ENCODE data around the gene MRTFB.
"Not testable (repeated sequence)": the region's sequence is repeated elsewhere in the genome, so short reads cannot be mapped to it uniquely, and the experiment has no call there.

MRTFB gene

DNA sequence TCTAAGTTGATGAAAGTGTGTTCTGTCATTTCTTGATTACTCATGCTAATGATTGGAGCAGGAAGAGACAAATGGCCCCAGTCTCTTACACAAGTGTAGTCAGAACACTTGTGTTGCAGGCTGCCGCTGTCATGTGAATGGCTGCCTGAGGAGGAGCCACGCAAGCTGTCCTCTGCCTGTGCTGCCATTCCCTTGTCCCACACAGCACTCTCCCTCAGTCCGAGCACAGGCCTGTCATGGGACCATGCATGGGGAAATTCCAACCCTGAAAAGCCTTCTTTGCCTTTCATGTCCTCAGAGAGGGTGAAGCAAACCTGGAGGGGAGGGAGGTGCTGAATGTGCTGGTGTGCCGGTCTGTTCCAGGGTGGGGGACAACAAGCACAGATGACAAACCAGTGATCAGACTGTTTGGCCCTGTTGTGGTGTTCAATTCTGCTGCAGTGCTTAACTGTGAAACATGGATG, 109.4 kb downstream of the MRTFB start:
- Histone ChIP-seq H3K27ac (replicated peaks) (no peak overlapping the region), H3K27me3 (ENCODE audit: insufficient read depth, poor library complexity, severe bottlenecking) (no peaks in the 10 kb centered on the region), H3K4me3 (replicated peaks; ENCODE audit: insufficient read depth, low read length) (no peak overlapping the region)
- DNase-seq (ENCODE audit: low read depth in 1 of 2, low spot score in 1 of 2), result no peak
- TF ChIP-seq POLR2AphosphoS5 (IDR thresholded peaks at IDR 0.05; ENCODE audit: low read depth) (no peak), GABPA (IDR thresholded peaks at IDR 0.05; ENCODE audit: low read depth) (no peak), SPI1 (IDR thresholded peaks at IDR 0.05; ENCODE audit: borderline replicate concordance, low read depth) (no peak)
- TF ChIP-seq, protein P1, sequence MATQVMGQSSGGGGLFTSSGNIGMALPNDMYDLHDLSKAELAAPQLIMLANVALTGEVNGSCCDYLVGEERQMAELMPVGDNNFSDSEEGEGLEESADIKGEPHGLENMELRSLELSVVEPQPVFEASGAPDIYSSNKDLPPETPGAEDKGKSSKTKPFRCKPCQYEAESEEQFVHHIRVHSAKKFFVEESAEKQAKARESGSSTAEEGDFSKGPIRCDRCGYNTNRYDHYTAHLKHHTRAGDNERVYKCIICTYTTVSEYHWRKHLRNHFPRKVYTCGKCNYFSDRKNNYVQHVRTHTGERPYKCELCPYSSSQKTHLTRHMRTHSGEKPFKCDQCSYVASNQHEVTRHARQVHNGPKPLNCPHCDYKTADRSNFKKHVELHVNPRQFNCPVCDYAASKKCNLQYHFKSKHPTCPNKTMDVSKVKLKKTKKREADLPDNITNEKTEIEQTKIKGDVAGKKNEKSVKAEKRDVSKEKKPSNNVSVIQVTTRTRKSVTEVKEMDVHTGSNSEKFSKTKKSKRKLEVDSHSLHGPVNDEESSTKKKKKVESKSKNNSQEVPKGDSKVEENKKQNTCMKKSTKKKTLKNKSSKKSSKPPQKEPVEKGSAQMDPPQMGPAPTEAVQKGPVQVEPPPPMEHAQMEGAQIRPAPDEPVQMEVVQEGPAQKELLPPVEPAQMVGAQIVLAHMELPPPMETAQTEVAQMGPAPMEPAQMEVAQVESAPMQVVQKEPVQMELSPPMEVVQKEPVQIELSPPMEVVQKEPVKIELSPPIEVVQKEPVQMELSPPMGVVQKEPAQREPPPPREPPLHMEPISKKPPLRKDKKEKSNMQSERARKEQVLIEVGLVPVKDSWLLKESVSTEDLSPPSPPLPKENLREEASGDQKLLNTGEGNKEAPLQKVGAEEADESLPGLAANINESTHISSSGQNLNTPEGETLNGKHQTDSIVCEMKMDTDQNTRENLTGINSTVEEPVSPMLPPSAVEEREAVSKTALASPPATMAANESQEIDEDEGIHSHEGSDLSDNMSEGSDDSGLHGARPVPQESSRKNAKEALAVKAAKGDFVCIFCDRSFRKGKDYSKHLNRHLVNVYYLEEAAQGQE (IDR thresholded peaks at IDR 0.05; ENCODE audit: insufficient replicate concordance, low read depth), result no peak
- TF ChIP-seq, protein P2, sequence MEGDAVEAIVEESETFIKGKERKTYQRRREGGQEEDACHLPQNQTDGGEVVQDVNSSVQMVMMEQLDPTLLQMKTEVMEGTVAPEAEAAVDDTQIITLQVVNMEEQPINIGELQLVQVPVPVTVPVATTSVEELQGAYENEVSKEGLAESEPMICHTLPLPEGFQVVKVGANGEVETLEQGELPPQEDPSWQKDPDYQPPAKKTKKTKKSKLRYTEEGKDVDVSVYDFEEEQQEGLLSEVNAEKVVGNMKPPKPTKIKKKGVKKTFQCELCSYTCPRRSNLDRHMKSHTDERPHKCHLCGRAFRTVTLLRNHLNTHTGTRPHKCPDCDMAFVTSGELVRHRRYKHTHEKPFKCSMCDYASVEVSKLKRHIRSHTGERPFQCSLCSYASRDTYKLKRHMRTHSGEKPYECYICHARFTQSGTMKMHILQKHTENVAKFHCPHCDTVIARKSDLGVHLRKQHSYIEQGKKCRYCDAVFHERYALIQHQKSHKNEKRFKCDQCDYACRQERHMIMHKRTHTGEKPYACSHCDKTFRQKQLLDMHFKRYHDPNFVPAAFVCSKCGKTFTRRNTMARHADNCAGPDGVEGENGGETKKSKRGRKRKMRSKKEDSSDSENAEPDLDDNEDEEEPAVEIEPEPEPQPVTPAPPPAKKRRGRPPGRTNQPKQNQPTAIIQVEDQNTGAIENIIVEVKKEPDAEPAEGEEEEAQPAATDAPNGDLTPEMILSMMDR (IDR thresholded peaks at IDR 0.05; ENCODE audit: insufficient read depth, low read length), result no peak

DNA sequence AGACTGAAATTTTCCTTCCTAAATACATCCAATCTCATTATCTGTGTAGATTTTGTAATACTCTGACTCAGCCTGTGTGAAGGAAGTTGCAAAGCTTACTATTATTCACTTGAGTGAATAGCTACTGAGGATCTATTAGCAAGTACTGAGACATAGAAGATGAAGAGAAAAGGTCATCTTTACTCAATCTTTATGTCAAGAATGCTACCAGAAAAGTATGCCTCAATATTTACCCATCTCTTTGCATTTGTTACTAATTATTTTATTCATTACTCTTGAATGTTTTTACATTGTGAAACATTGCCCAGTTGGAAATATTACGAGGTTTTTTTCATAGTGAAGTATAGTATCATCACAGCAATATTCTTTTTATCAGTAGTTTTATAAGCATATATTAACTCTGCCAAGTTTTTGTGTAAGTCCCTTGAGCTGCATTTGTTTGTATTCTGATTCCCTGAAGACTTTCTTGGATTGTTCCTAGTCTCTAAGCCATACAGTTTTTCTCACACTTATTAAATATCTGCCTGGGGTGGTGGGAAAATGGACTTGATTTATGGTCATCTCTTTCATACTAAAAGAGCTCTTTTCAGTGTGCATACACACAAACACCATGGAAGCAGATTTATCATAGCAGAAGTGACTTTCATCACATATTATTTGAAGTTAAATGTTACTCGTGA, 110.4 kb downstream of the MRTFB start:
- H3K27ac ChIP-seq (replicated peaks), result no peak overlapping the region
- TF ChIP-seq, protein P2 (IDR thresholded peaks at IDR 0.05; ENCODE audit: insufficient read depth, low read length), result no peak
- TF ChIP-seq, protein P1 (IDR thresholded peaks at IDR 0.05; ENCODE audit: insufficient replicate concordance, low read depth), result no peak
- TF ChIP-seq GABPA (IDR thresholded peaks at IDR 0.05; ENCODE audit: low read depth), result no peak
- no peak for TF ChIP-seq POLR2AphosphoS5 (IDR thresholded peaks at IDR 0.05; ENCODE audit: low read depth)
- no peak for TF ChIP-seq SPI1 (IDR thresholded peaks at IDR 0.05; ENCODE audit: borderline replicate concordance, low read depth)

GRCh38 chr16:14182999-14183398, 111.9 kb downstream of the MRTFB start:
- DNase-seq (ENCODE audit: low read depth in 1 of 2, low spot score in 1 of 2), result no peak
- no peak overlapping the region for H3K4me3 ChIP-seq (replicated peaks; ENCODE audit: insufficient read depth, low read length)
- H3K27me3 ChIP-seq (ENCODE audit: insufficient read depth, poor library complexity, severe bottlenecking), result no peaks in the 10 kb centered on the region
- TF ChIP-seq GABPA (IDR thresholded peaks at IDR 0.05; ENCODE audit: low read depth) (no peak), POLR2AphosphoS5 (IDR thresholded peaks at IDR 0.05; ENCODE audit: low read depth) (no peak), SPI1 (IDR thresholded peaks at IDR 0.05; ENCODE audit: borderline replicate concordance, low read depth) (no peak)
- TF ChIP-seq, protein P1 (IDR thresholded peaks at IDR 0.05; ENCODE audit: insufficient replicate concordance, low read depth), result no peak
- TF ChIP-seq, protein P2 (IDR thresholded peaks at IDR 0.05; ENCODE audit: insufficient read depth, low read length), result no peak
- H3K27ac ChIP-seq (replicated peaks), result no peak overlapping the region

More for the DNA sequence above, 110.4 kb downstream of the MRTFB start:
- no peak overlapping the region for H3K4me3 ChIP-seq (replicated peaks; ENCODE audit: insufficient read depth, low read length)
- H3K27me3 ChIP-seq (ENCODE audit: insufficient read depth, poor library complexity, severe bottlenecking), result no peaks in the 10 kb centered on the region
- peak in 1 of 2 experiments; percentile 1 for DNase-seq (ENCODE audit: low read depth in 1 of 2, low spot score in 1 of 2)

GRCh38 chr16:14183962-14184361, 112.8 kb downstream of the MRTFB start:
- H3K4me3 ChIP-seq (replicated peaks; ENCODE audit: insufficient read depth, low read length); H3K27me3 ChIP-seq (ENCODE audit: insufficient read depth, poor library complexity, severe bottlenecking); DNase-seq (ENCODE audit: low read depth in 1 of 2, low spot score in 1 of 2); H3K27ac ChIP-seq (replicated peaks): not testable (repeated sequence)

Measured in HL-60 (cell line).